Lung (tissue), 12 donors: ENCODE data around the gene SPAG8. TPM values are rescaled to one million over a fixed set of nuclear protein-coding genes. Genes with fewer than 3 reads are reported as not detected.

Source experiments
- ATAC-seq: fragments of 200-7000 bp; cut with Tn5 transposase; one replicate; pipeline ENCODE4 v1.9.1; 2020; ENCODE audit warnings: moderate number of reproducible peaks; ENCODE audit not compliant: insufficient read depth, low FRiP score
- DNase-seq, 3 donors: peaks; one replicate each; pipeline ENCODE4 v3.0.0-alpha.2; 2013 to 2017
- H3K27ac ChIP-seq, 2 donors: one replicate each; pipeline ENCODE4 v1.5.1; 2013; ENCODE audit warnings: mild to moderate bottlenecking in 2 of 2, moderate library complexity in 2 of 2, control low read depth in 1 of 2, inconsistent platforms in 1 of 2, low read depth in 1 of 2, low read length in 1 of 2
- H3K27me3 ChIP-seq, 3 donors: one replicate each; pipeline ENCODE4 v1.5.1; 2013; ENCODE audit warnings: low read length in 2 of 3; ENCODE audit not compliant: control insufficient read depth in 3 of 3, insufficient read depth in 3 of 3
- H3K36me3 ChIP-seq, 4 donors: one replicate each; pipeline ENCODE4 v1.5.1; 2013; ENCODE audit warnings: low read length in 4 of 4, mild to moderate bottlenecking in 1 of 4, moderate library complexity in 1 of 4; ENCODE audit not compliant: control insufficient read depth in 4 of 4, insufficient read depth in 4 of 4
- H3K4me1 ChIP-seq, 5 donors: one replicate each; pipeline ENCODE4 v1.5.1; 2013; ENCODE audit warnings: low read length in 5 of 5, mild to moderate bottlenecking in 2 of 5, moderate library complexity in 1 of 5; ENCODE audit not compliant: control insufficient read depth in 5 of 5, insufficient read depth in 5 of 5
- H3K4me3 ChIP-seq: one replicate; pipeline ENCODE4 v1.5.1; 2013; ENCODE audit warnings: mild to moderate bottlenecking, control low read depth, moderate library complexity
- H3K9ac ChIP-seq, 2 donors: one replicate each; pipeline ENCODE4 v1.5.1; 2013; ENCODE audit warnings: low read length in 2 of 2, control low read depth in 1 of 2; ENCODE audit not compliant: insufficient read depth in 1 of 2
- H3K9me3 ChIP-seq, 4 donors: one replicate each; pipeline ENCODE4 v1.5.1; 2013; ENCODE audit warnings: low read length in 3 of 4, mild to moderate bottlenecking in 1 of 4, moderate library complexity in 1 of 4; ENCODE audit not compliant: control insufficient read depth in 4 of 4, insufficient read depth in 3 of 4
- CTCF ChIP-seq: IDR thresholded peaks from 2 replicates; pipeline ENCODE4 v1.5.1; 2012; ENCODE audit warnings: mild to moderate bottlenecking; ENCODE audit errors: control extremely low read depth, extremely low read depth
- WGBS, 2 donors: extraction: QIAGEN DNeasy Blood & Tissue Kit; methylation state at CpG; one replicate each; pipeline ENCODE4 v1.1.7; 2013; 5-methylcytosine and 5-hydroxymethylcytosine counted together
- polyA plus RNA-seq, 2 donors: library from polyadenylated mRNA; stranded (reverse); fragments of 200-250 nt; gene quantifications; one replicate each; pipeline ENCODE4 v1.2.1, GENCODE V29; 2013
- total RNA-seq, 2 donors: library from RNA; depleted of rRNA in 1 of 2; stranded (reverse); fragments of >200 nt in 1 of 2; gene quantifications; one replicate each; pipeline ENCODE4 v1.2.1, GENCODE V29; 2014 to 2021
- donor health status: control.
- donor health status: control.
- donor health status: Bipolar disorder and iron deficiency.
- donor health status: healthy.
- donor health status: DM: yes; HTN: yes; CAD: no.

The SPAG8 gene
- total and polyA plus RNA-seq, 4 donors: 5.8 to 20.6 (median 9.0) TPM

DNA sequence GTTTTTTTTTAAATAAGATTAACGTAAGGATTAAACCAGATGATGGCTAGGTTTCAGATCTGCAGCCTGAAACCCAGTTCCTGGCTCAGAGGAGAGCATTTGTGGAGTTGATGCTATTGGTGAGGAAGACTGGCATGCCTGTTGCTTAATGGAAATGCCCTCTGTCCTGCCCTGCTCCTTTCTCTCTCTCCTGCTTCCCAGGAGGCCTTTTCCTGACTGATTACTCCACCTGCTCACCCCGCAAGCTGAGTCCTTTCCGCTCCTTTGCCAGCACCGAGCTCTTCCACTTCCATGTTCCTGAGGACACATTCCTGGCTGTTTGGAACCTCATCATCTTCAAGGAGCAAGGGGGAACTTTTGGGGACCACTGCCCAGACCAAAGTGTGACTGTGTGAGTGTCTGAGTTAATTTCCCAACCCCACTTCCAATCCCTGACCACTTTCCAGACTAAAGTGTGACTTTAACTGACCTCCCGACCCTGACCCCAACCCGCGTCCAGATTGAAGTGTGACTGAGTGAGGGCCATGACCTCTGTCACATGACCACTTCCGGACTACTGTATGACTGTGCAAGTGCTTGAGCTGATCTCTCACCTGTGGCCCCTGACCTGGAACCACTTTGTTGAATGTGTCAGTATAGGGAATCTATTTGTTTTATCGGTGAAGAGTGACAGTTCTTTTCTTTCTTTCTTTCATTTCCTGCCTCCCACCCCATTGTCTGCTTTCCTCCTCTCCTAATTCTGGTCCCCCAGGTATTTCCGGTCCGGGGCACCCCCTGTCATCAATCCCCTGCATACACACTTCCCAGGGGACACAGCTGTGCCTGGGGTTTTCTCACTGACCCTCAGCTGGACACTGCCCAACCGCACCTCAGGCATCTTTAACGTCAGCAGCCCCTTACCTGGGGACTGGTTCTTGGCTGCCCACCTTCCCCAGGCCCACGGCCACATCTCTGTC, 22.5 kb upstream of the SPAG8 start:
- Histone ChIP-seq H3K9ac (peak overlapping the region in 1 of 2 donors; percentile 59), H3K4me1 (peaks cover 4 to 41% (median 18%) of the 10 kb centered on the region in 5 donors), H3K36me3 (peaks cover 0 to 3% (median 0%) of the 10 kb centered on the region in 4 donors), H3K9me3 (no peaks in the 10 kb centered on the region), H3K27me3 (no peaks in the 10 kb centered on the region), H3K4me3 (no peak overlapping the region), H3K27ac (peak overlapping the region in 1 of 2 donors; percentile 62)
- 73 to 83% methylated on average over 14 of the region's 14 CpGs for WGBS, 2 donors
- no peak for DNase-seq
- no peak for ATAC-seq
- TF ChIP-seq CTCF: no peak

DNA sequence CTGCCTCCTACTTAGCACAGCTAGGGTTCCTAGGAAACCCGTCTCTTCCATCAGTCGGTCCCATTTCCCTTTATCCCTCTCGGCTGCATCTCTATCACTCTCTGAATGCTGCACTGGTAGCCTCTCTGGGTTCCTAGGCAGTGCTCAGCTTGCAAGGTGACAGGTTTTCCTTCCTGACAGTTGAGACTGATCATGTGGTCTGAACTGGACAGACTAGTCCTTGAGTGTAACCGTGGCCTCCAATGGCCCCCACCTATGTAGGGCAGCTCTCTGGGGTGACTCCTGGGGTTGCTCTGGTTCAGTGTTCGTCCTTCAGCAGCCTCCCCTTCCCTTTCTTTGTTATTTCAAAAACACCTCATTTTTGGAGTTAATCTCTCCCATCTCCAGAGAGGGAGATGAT, 20.8 kb upstream of the SPAG8 start:
- peaks cover 4 to 48% (median 20%) of the 10 kb centered on the region in 5 donors for H3K4me1 ChIP-seq
- ATAC-seq (no peak), DNase-seq (peak in 1 of 3 donors; percentile 37)
- 68 to 73% methylated on average over 5 of the region's 5 CpGs for WGBS, 2 donors
- H3K36me3 ChIP-seq: peaks cover 0 to 3% (median 0%) of the 10 kb centered on the region in 4 donors
- no peaks in the 10 kb centered on the region for H3K9me3 ChIP-seq
- peak overlapping the region in 1 of 2 donors; percentile 13 for H3K27ac ChIP-seq
- H3K27me3 ChIP-seq: no peaks in the 10 kb centered on the region
- H3K4me3 ChIP-seq: no peak overlapping the region
- no peak overlapping the region for H3K9ac ChIP-seq
- no peak for TF ChIP-seq CTCF

DNA sequence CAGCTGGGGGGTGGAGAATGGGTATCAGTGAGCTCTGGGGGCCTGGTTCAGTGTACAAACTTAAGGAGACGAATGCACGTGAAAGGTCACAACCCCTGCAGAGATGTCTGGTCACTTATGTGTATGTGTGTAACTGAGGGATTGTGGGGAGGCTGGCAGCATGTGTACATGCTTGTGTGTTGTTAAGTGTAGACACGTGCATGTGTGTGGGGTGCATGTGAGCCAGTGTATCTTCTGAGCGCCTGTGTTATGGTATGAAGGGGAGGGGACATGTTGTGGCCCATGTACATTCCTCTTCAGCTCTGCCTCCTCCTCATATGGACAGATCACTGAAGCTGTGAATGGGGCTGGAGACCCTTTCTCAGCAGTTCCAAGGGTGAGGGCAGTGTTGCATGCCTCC, 19.0 kb upstream of the SPAG8 start:
- Histone ChIP-seq H3K4me1 (peaks cover 4 to 48% (median 20%) of the 10 kb centered on the region in 5 donors), H3K27ac (peak overlapping the region in 1 of 2 donors; percentile 10)

More for the DNA sequence above, 19.0 kb upstream of the SPAG8 start:
- no peak for ATAC-seq
- Histone ChIP-seq H3K27me3 (no peaks in the 10 kb centered on the region), H3K9ac (no peak overlapping the region), H3K9me3 (no peaks in the 10 kb centered on the region), H3K4me3 (no peak overlapping the region), H3K36me3 (peaks cover 0 to 3% (median 0%) of the 10 kb centered on the region in 4 donors)
- TF ChIP-seq CTCF: no peak
- 86 to 94% methylated on average over 4 of the region's 4 CpGs for WGBS, 2 donors
- DNase-seq: no peak
